ENCODE data around the gene ZNF621.

DNA sequence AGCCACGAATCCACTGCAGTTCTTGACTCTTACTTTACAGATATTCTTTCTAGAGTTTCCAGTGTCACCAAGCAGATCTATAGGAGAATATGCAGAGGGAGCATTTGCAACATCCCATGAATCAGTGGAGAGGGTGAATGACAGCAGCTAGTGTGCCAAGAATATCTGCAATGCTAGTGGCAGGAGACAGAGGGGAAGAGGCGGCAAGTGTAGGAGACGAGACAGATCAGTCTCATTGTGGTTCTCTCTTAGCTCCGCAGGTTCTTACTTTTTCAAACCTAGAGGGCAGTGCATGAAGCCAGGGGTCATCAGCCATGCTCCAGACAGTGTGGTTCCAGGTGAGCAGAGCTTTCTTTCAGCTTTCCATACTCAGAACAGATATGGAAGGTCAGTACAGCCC lies 47.1 kb upstream of the ZNF621 start:
- TF ChIP-seq, protein P1, sequence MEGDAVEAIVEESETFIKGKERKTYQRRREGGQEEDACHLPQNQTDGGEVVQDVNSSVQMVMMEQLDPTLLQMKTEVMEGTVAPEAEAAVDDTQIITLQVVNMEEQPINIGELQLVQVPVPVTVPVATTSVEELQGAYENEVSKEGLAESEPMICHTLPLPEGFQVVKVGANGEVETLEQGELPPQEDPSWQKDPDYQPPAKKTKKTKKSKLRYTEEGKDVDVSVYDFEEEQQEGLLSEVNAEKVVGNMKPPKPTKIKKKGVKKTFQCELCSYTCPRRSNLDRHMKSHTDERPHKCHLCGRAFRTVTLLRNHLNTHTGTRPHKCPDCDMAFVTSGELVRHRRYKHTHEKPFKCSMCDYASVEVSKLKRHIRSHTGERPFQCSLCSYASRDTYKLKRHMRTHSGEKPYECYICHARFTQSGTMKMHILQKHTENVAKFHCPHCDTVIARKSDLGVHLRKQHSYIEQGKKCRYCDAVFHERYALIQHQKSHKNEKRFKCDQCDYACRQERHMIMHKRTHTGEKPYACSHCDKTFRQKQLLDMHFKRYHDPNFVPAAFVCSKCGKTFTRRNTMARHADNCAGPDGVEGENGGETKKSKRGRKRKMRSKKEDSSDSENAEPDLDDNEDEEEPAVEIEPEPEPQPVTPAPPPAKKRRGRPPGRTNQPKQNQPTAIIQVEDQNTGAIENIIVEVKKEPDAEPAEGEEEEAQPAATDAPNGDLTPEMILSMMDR (IDR thresholded peaks at IDR 0.05; ENCODE audit: poor library complexity) = no peak
- TF ChIP-seq EZH2 (IDR thresholded peaks at IDR 0.05; ENCODE audit: borderline replicate concordance) = no peak

Data from hepatocyte (in vitro differentiated cells).